ENCODE data around the gene PNPLA7. TPM values are rescaled to one million over a fixed set of nuclear protein-coding genes. Genes with fewer than 3 reads are reported as not detected.
"Not testable (repeated sequence)": the region's sequence is repeated elsewhere in the genome, so short reads cannot be mapped to it uniquely, and the experiment has no call there.

PNPLA7 gene
- polyA plus RNA-seq, 3 donors, result 2.1 to 5.1 (median 2.4) TPM

- no peak for DNase-seq (ENCODE audit: extremely low read depth in 1 of 11, low read depth in 9 of 11, low spot score in 4 of 11)
Measured at GRCh38 chr9:137475666-137476065, 74.5 kb downstream of the PNPLA7 start.

- DNase-seq (ENCODE audit: extremely low read depth in 1 of 11, low read depth in 9 of 11, low spot score in 4 of 11), result no peak
Measured at GRCh38 chr9:137474271-137474670, 75.9 kb downstream of the PNPLA7 start.

GRCh38 chr9:137470785-137471184, 79.4 kb downstream of the PNPLA7 start:
- no peak for DNase-seq (ENCODE audit: extremely low read depth in 1 of 11, low read depth in 9 of 11, low spot score in 4 of 11)

- DNase-seq (ENCODE audit: extremely low read depth in 1 of 11, low read depth in 9 of 11, low spot score in 4 of 11), result no peak
Measured at GRCh38 chr9:137467896-137468295, 82.3 kb downstream of the PNPLA7 start.

GRCh38 chr9:137467161-137467581, 83.0 kb downstream of the PNPLA7 start:
- DNase-seq (ENCODE audit: extremely low read depth in 1 of 11, low read depth in 9 of 11, low spot score in 4 of 11), result no peak

- not testable (repeated sequence) for DNase-seq (ENCODE audit: extremely low read depth in 1 of 11, low read depth in 9 of 11, low spot score in 4 of 11)
Measured at GRCh38 chr9:137466389-137467085, 83.7 kb downstream of the PNPLA7 start.

GRCh38 chr9:137465720-137466388, 84.3 kb downstream of the PNPLA7 start:
- DNase-seq (ENCODE audit: extremely low read depth in 1 of 11, low read depth in 9 of 11, low spot score in 4 of 11), result no peak

GRCh38 chr9:137465000-137465719, 85.0 kb downstream of the PNPLA7 start:
- DNase-seq (ENCODE audit: extremely low read depth in 1 of 11, low read depth in 9 of 11, low spot score in 4 of 11), result no peak

GRCh38 chr9:137464291-137464999, 85.8 kb downstream of the PNPLA7 start:
- DNase-seq (ENCODE audit: extremely low read depth in 1 of 11, low read depth in 9 of 11, low spot score in 4 of 11), result no peak

GRCh38 chr9:137463931-137464290, 86.3 kb downstream of the PNPLA7 start:
- DNase-seq (ENCODE audit: extremely low read depth in 1 of 11, low read depth in 9 of 11, low spot score in 4 of 11), result no peak

GRCh38 chr9:137462986-137463930, 86.9 kb downstream of the PNPLA7 start:
- DNase-seq (ENCODE audit: extremely low read depth in 1 of 11, low read depth in 9 of 11, low spot score in 4 of 11), result no peak

- no peak for DNase-seq (ENCODE audit: extremely low read depth in 1 of 11, low read depth in 9 of 11, low spot score in 4 of 11)
Measured at GRCh38 chr9:137462396-137462985, 87.7 kb downstream of the PNPLA7 start.

GRCh38 chr9:137461663-137462395, 88.4 kb downstream of the PNPLA7 start:
- no peak for DNase-seq (ENCODE audit: extremely low read depth in 1 of 11, low read depth in 9 of 11, low spot score in 4 of 11)

GRCh38 chr9:137461316-137461662, 88.9 kb downstream of the PNPLA7 start:
- DNase-seq (ENCODE audit: extremely low read depth in 1 of 11, low read depth in 9 of 11, low spot score in 4 of 11), result no peak

GRCh38 chr9:137460363-137461315, 89.6 kb downstream of the PNPLA7 start:
- DNase-seq (ENCODE audit: extremely low read depth in 1 of 11, low read depth in 9 of 11, low spot score in 4 of 11), result no peak

GRCh38 chr9:137459601-137460362, 90.4 kb downstream of the PNPLA7 start:
- DNase-seq (ENCODE audit: extremely low read depth in 1 of 11, low read depth in 9 of 11, low spot score in 4 of 11), result no peak
